ENCODE results near the gene LHFPL3.

- no peak for TF ChIP-seq EZH2 (IDR thresholded peaks at IDR 0.05; ENCODE audit: insufficient read depth, poor library complexity, severe bottlenecking)
- TF ChIP-seq EZH2phosphoT487 (IDR thresholded peaks at IDR 0.05; ENCODE audit: insufficient read depth, low read depth): no peak
Measured at GRCh38 chr7:104358446-104359132, 30.2 kb downstream of the LHFPL3 start.

Data from GM23248 (cell line).